Fibroblast of pulmonary artery (primary cell): ENCODE data around the gene PTCHD4.
"Not testable (repeated sequence)": the region's sequence is repeated elsewhere in the genome, so short reads cannot be mapped to it uniquely, and the experiment has no call there.

Source experiments
- DNase-seq: peaks from one replicate; pipeline ENCODE4 v3.0.0-alpha.2; 2010; ENCODE audit warnings: low read depth
- H3K4me3 ChIP-seq: replicated peaks from 2 replicates; pipeline ENCODE4 v1.5.1; 2011; ENCODE audit warnings: low read depth, mild to moderate bottlenecking, control low read depth, low read length, moderate library complexity
- CTCF ChIP-seq: IDR thresholded peaks from 2 replicates; pipeline ENCODE4 v1.5.1; 2011; ENCODE audit warnings: mild to moderate bottlenecking, control low read depth, low read length, inconsistent platforms; ENCODE audit errors: missing control alignments

Gene PTCHD4

GRCh38 chr6:48136856-48137255 is 25.9 kb upstream of the PTCHD4 start:
- no peak for TF ChIP-seq CTCF
- no peak overlapping the region for H3K4me3 ChIP-seq
- peak; percentile 43 for DNase-seq

- no peak for TF ChIP-seq CTCF
These were observed 24.5 kb upstream of the PTCHD4 start for GRCh38 chr6:48135323-48136084.

GRCh38 chr6:48134246-48134645 is 23.2 kb upstream of the PTCHD4 start:
- no peak overlapping the region for H3K4me3 ChIP-seq
- DNase-seq, result no peak
- no peak for TF ChIP-seq CTCF

More at GRCh38 chr6:48135323-48136084, 24.5 kb upstream of the PTCHD4 start:
- no peak overlapping the region for H3K4me3 ChIP-seq
- peak; percentile 83 for DNase-seq

GRCh38 chr6:48123601-48124000 is 12.6 kb upstream of the PTCHD4 start:
- DNase-seq, result no peak
- TF ChIP-seq CTCF, result no peak
- H3K4me3 ChIP-seq, result no peak overlapping the region

- not testable (repeated sequence) for H3K4me3 ChIP-seq, DNase-seq
These were observed 11.2 kb upstream of the PTCHD4 start for GRCh38 chr6:48121983-48122749.

GRCh38 chr6:48116699-48117645 is 6.0 kb upstream of the PTCHD4 start:
- H3K4me3 ChIP-seq, result no peak overlapping the region
- no peak for TF ChIP-seq CTCF
- no peak for DNase-seq

- no peak for DNase-seq
- TF ChIP-seq CTCF, result no peak
- no peak overlapping the region for H3K4me3 ChIP-seq
These were observed 2.1 kb upstream of the PTCHD4 start for GRCh38 chr6:48113130-48113529.
